Smooth muscle cell (in vitro differentiated cells): ENCODE results near the gene TGM3. TPM values are rescaled to one million over a fixed set of nuclear protein-coding genes. Genes with fewer than 3 reads are reported as not detected.

ENCODE experiments used
- DNase-seq: peaks from one replicate; lab custom pipeline; 2025; ENCODE audit not compliant: unreplicated experiment; lab: John Stamatoyannopoulos, UW
- H2AFZ ChIP-seq: fragments of 200-600 bp; sonication (generic); 2 replicates; pipeline ENCODE4 v1.6.0; 2016; ENCODE audit warnings: antibody characterized with exemption, low read depth, mild to moderate bottlenecking
- H3F3A ChIP-seq: fragments of 200-600 bp; sonication (generic); 2 replicates; pipeline ENCODE4 v1.6.0; 2017; ENCODE audit warnings: antibody characterized with exemption, low read depth
- H3K27ac ChIP-seq: fragments of 200-600 bp; sonication (generic); 2 replicates; pipeline ENCODE4 v1.5.1; 2016; ENCODE audit warnings: low read depth, mild to moderate bottlenecking
- H3K27me3 ChIP-seq: fragments of 200-600 bp; sonication (generic); 2 replicates; pipeline ENCODE4 v1.6.1; 2016; ENCODE audit warnings: low read depth, mild to moderate bottlenecking
- H3K36me3 ChIP-seq: fragments of 200-600 bp; sonication (generic); 2 replicates; pipeline ENCODE4 v1.5.1; 2016; ENCODE audit warnings: low read depth
- H3K4me1 ChIP-seq: fragments of 200-600 bp; sonication (generic); 2 replicates; pipeline ENCODE4 v1.5.1; 2016; ENCODE audit warnings: low read depth
- H3K4me2 ChIP-seq: fragments of 200-600 bp; sonication (generic); 2 replicates; pipeline ENCODE4 v1.6.0; 2016; ENCODE audit warnings: mild to moderate bottlenecking
- H3K4me3 ChIP-seq: fragments of 200-600 bp; sonication (generic); 2 replicates; pipeline ENCODE4 v1.5.1; 2016; ENCODE audit warnings: mild to moderate bottlenecking
- H3K79me2 ChIP-seq: fragments of 200-600 bp; sonication (generic); 2 replicates; pipeline ENCODE4 v1.6.0; 2016; ENCODE audit warnings: low read depth, mild to moderate bottlenecking
- H3K9ac ChIP-seq: fragments of 200-600 bp; sonication (generic); 2 replicates; pipeline ENCODE4 v1.6.0; 2016; ENCODE audit warnings: low read depth
- H3K9me3 ChIP-seq: fragments of 200-600 bp; sonication (generic); replicated peaks from 2 replicates; pipeline ENCODE4 v1.5.1; 2016; ENCODE audit warnings: low read depth
- H4K20me1 ChIP-seq: fragments of 200-600 bp; sonication (generic); 2 replicates; pipeline ENCODE4 v1.6.0; 2016; ENCODE audit warnings: low read depth
- CTCF ChIP-seq: fragments of 200-600 bp; sonication (generic); IDR thresholded peaks from 2 replicates; pipeline ENCODE4 v1.5.1; 2017; ENCODE audit warnings: borderline replicate concordance, mild to moderate bottlenecking, antibody characterized with exemption; ENCODE audit not compliant: insufficient read depth, poor library complexity, severe bottlenecking
- WGBS: methylation state at CpG from one replicate; pipeline ENCODE4 v1.1.7; 2016; ENCODE audit warnings: low lambda C conversion rate; 5-methylcytosine and 5-hydroxymethylcytosine counted together
- polyA plus RNA-seq: library from polyadenylated mRNA; unstranded; fragments of >200 nt; fragmentation: Nextera tagmentation; extraction: Ambion mirVana; gene quantifications from 2 replicates; pipeline ENCODE4 v1.2.1, GENCODE V29; 2016
- total RNA-seq: library from RNA; depleted of rRNA; stranded (reverse); fragments of >200 nt; gene quantifications from 2 replicates; pipeline ENCODE4 v1.2.3, GENCODE V29; 2014

Gene TGM3
- total RNA-seq = 0.31 and 0.54 TPM in 2 replicates
- 0.43 TPM in 1 of 2 replicates, not detected in the other for polyA plus RNA-seq

- H3K9ac ChIP-seq = no peak within 1 kb of the TSS
- no peaks in the 10 kb centered on the region for H3K9me3 ChIP-seq
- H3K27ac ChIP-seq = no peak within 1 kb of the TSS
- 61% methylated on average over 13 of the region's 13 CpGs for WGBS
- TF ChIP-seq CTCF = no peak
- H3K4me2 ChIP-seq = no peak within 1 kb of the TSS
- no peaks in the 10 kb centered on the region for H3K79me2 ChIP-seq
- no peak within 1 kb of the TSS for H3K4me3 ChIP-seq
- H3K4me1 ChIP-seq = peaks cover 17% of the 10 kb centered on the region
- no peaks in the 10 kb centered on the region for H3F3A ChIP-seq
- H4K20me1 ChIP-seq = no peaks in the 10 kb centered on the region
- H2AFZ ChIP-seq = no peak within 1 kb of the TSS
- no peaks in the 10 kb centered on the region for H3K36me3 ChIP-seq
- DNase-seq = no peak
- no peaks in the 10 kb centered on the region for H3K27me3 ChIP-seq
These were observed at the start of gene TGM3 for GRCh38 chr20:2295886-2296515. TGM3 (plus strand) TSS chr20:2296001; CDS start chr20:2296064, 63 bp downstream.

- DNase-seq = no peak
- Histone ChIP-seq H3K36me3 (no peaks in the 10 kb centered on the region), H3F3A (peaks cover 6% of the 10 kb centered on the region), H3K4me3 (no peak overlapping the region), H3K27me3 (no peaks in the 10 kb centered on the region), H3K27ac (no peak overlapping the region), H3K4me1 (peaks cover 21% of the 10 kb centered on the region), H4K20me1 (no peaks in the 10 kb centered on the region), H3K4me2 (no peak overlapping the region), H3K79me2 (no peaks in the 10 kb centered on the region), H3K9ac (no peak overlapping the region), H3K9me3 (no peaks in the 10 kb centered on the region), H2AFZ (no peak overlapping the region)
- no peak for TF ChIP-seq CTCF
- 33% methylated on average over 3 of the region's 3 CpGs for WGBS
These were observed 49.7 kb upstream of the TGM3 start for GRCh38 chr20:2246069-2246491.

GRCh38 chr20:2248837-2249236 lies 47.0 kb upstream of the TGM3 start:
- Histone ChIP-seq H3K4me1 (peaks cover 21% of the 10 kb centered on the region), H3K79me2 (no peaks in the 10 kb centered on the region), H3K9me3 (no peaks in the 10 kb centered on the region), H3K27ac (no peak overlapping the region), H4K20me1 (no peaks in the 10 kb centered on the region), H3K36me3 (no peaks in the 10 kb centered on the region), H3K4me2 (no peak overlapping the region), H3K9ac (no peak overlapping the region), H3K27me3 (no peaks in the 10 kb centered on the region), H3F3A (peaks cover 6% of the 10 kb centered on the region), H2AFZ (no peak overlapping the region), H3K4me3 (no peak overlapping the region)
- no peak for DNase-seq
- TF ChIP-seq CTCF = no peak
- 89% methylated on average over 5 of the region's 5 CpGs for WGBS

- Histone ChIP-seq H3K27me3 (no peaks in the 10 kb centered on the region), H3F3A (peaks cover 6% of the 10 kb centered on the region), H3K79me2 (no peaks in the 10 kb centered on the region), H3K27ac (no peak overlapping the region), H3K36me3 (no peaks in the 10 kb centered on the region), H3K4me3 (no peak overlapping the region), H2AFZ (no peak overlapping the region), H3K9ac (no peak overlapping the region), H4K20me1 (no peaks in the 10 kb centered on the region), H3K4me1 (peaks cover 18% of the 10 kb centered on the region), H3K9me3 (no peaks in the 10 kb centered on the region), H3K4me2 (no peak overlapping the region)
- no peak for DNase-seq
- WGBS = 73% methylated on average over 3 of the region's 3 CpGs
- no peak for TF ChIP-seq CTCF
These were observed 45.9 kb upstream of the TGM3 start for GRCh38 chr20:2249935-2250334.
